GM19035 (cell line): ENCODE measurements around the gene PTMS.
A peak's percentile ranks its signal among the peaks of the same experiment; 100 is the strongest.

Experiments used
- ATAC-seq: cut with Tn5 transposase; IDR thresholded peaks from one replicate; pipeline ENCODE4 v1.9.1; 2021; ENCODE audit not compliant: unreplicated experiment

The PTMS gene

DNA sequence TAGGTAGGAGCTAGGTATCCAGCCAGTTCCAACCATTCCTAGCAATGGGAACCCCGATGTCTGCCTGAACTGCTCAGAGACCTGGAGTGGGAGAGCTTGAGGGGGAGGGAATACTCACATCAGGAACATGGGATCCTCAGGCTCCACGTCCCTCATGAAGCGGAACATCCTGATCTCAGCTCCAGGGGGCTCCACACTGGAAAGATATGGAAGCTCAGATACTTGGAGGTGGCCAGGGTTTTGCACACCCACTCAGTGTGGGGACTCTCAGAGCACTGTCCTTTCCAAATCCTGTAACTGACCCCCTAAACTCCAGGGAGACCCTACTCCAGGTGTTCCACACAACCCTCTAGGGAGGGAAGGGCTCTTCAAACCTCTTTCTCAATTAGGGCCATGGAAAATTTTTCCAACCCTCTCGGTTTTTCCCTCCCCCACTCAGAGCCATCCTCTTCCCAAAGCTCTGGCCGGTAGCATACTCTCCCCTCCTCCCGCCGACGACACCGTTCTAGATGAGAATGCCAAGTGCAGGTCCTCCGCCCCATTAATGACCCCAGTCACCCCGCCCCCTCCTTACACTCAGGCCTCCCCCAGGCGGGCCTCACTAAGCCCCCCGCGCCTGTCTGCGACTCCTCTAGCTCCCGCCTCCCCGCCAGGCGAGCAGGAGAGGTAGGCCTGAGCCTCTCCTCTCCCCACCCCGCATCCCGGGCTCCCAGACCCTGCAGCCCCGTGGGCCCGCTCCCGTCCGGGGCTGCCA lies 13.8 kb upstream of the PTMS start:
- no peak for ATAC-seq

DNA sequence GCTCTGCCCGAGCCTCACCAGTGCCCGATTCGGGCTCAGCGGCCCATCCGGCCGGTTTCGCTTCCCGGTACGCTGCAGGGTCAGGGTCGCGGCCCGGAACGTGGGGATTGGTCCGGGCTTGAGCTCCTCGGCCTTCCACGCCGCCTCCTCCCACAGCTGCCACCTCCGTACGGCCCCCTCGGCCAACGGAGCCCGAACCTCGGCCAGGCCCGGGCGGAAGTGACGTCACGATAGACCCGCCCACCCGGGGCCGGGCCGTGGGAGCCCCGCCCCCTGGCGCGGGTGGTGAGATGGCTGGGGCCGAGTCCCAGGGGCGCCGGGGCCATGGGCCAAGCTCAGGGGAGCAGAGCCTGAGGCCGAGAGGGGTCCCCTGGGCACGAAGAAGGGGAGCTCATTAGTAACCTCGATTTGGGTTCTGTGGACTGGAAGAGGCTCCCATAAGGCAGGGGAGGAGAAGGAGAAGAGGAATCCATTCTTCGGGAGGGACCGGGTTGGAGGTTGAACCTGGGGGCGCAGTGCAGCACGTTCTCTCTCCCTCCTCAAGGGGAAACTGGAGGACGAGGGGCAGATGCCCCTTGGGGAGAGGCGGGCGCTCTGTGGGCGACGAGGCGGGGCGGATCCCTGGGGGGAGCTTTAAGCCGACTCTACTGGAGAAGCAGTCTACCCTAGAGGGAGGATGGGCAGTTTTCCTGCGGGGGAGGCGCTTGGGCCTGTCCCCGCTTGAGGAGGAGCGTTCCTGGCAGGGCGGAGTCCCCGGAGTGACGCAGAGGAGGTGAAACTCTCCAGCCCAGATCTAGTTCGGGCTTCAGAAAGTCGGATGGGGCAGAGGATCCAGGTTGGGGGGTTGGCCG lies 13.0 kb upstream of the PTMS start, which contains the start of gene MLF2:
Gene MLF2, minus strand, starts transcription at position 221 of the 851 bp plus-strand sequence. CDS start 807 bp downstream, outside the sequence.
- ATAC-seq, result peak; percentile 87

DNA sequence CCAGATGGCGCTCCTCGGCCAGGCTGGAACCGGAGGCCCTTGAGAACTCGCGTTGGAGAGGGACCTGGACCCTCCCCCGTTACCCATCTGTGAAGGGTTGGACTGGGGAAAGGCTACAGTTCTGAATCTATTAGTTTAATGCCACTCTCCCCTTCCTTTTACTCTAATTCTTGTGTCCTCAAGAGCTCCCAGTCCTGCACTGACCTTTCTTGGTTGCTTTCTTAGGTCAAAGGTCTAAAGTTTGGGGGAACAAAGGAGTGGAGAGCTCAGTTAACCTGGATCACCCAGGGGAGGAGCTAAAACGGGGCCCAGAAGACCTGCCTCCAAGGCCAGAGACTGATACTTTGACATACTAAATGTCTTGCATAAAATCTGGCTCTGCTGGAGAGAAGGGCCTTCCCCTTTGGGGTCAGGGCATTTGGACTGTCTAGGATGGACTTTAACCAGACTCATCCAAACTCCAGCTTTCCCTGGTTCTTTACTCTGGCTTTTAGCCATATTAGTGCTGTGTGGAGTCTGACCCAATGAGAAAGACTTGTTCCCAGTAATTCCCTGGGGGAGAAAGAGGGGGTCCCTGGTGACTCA lies 12.3 kb upstream of the PTMS start:
- no peak for ATAC-seq

DNA sequence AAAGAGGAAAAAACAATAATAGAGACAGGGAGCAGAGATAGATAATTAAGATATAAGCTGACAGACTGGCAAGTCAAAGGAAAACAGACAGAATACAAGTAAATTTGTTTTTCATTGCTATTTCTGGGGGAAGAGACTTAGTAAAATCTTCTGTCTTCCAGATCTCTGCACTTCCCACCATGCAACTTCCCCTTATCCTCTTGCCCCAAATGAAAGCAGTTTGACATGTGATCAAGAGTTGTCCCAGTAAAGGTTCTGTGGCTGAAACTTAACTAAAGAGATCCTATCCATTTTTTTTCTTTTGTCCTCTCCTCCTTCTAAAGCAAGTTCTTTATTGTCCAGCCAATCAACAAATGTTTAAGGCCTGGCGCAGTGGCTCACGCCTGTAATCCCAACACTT lies 11.8 kb upstream of the PTMS start:
- ATAC-seq, result no peak

DNA sequence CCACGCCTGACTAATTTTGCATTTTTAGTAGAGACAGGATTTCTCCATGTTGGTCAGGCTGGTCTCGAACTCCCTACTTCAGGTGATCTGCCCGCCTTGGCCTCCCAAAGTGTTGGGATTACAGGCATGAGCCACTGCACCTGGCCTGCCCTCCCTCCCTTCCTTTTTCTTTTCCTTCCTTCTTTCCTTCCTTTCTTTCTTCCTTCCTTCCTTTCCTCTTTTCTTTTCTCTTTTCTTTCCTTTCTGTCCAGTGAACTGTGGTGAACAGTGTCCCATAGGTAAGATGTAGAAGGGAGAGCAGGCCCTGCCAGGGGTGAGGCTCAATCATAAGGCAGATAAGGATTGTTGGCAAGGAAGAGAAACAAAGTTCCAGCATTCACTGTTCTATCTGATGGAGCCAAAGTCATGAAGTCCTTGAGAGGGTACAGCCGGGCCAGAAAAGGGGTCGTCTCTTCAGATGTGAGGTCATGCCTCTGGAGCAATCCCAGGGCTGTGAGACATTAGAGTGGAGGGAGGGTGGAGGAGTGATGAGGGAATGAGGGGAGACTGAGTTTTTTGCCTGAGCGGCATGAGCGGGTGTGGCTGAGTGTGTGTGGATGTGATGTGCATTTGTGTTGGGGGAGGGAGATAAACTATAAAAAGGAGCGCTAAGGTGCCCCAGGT lies 9.0 kb upstream of the PTMS start:
- ATAC-seq, result no peak

DNA sequence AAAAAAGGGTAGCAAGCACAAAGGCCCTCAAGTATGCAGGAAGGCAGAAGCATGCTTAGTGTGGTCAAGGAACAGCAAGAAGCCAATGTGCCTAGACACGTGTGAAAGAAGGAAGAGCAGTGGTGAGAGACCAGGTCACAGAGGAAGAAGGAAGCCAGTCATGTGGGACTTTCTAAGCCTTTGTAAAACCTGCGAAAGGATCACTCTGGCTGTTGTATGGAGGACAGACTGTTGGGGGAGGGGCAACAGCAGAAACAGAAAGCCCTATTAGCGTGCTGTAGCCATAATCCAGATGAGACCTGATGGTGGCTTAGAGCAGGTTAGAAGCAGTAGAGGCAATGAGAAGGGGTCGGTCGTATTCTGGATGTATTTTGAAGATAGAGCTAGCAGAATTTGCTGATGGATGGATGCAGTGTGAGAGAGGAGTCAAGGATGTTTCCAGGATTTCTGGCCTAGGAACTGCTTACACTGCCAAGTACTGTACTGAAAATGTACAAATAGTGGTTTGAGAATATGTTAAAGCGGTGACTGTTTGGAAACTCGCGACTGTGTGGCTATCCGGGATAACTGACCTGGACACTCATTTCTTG lies 7.6 kb upstream of the PTMS start:
- ATAC-seq, result no peak

DNA sequence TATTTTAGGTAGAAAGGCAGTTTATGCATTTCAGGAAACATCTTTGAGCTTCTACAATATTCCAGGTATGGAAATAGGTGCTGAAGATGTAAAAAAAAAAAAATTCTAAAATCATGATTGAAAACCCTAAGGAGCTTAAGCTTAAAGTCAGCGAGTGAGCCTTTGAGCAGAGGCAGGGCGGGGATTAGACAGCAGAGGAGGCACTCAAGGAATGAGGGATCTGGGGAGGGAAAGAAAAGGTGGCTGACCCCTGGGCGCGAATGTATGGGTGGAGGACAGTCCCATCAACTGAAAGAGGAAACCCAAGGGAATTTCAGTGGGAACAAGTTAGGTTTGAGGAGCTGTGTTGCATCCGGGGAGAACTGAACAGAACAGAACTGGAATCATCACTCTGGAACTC lies 6.4 kb upstream of the PTMS start:
- no peak for ATAC-seq

DNA sequence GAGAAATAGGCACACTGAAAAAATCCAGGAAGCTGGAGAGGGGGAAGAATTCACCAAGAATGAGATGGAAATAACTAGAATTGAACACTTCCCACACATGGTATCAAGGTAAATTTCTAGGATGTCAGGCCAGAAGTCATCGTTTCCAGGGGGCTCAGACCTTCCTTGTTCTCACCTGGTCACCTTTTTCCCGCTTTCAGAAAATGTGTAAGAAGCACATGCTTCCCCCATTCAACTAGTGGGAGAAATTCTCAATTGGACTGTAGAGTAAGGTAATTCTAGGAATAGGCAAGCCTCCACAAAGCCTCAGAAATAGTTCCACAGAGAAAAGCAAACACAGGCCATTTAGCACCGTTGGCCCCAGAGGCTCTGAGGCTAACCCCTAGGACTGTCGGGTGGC lies 2.8 kb upstream of the PTMS start:
- ATAC-seq, result no peak

DNA sequence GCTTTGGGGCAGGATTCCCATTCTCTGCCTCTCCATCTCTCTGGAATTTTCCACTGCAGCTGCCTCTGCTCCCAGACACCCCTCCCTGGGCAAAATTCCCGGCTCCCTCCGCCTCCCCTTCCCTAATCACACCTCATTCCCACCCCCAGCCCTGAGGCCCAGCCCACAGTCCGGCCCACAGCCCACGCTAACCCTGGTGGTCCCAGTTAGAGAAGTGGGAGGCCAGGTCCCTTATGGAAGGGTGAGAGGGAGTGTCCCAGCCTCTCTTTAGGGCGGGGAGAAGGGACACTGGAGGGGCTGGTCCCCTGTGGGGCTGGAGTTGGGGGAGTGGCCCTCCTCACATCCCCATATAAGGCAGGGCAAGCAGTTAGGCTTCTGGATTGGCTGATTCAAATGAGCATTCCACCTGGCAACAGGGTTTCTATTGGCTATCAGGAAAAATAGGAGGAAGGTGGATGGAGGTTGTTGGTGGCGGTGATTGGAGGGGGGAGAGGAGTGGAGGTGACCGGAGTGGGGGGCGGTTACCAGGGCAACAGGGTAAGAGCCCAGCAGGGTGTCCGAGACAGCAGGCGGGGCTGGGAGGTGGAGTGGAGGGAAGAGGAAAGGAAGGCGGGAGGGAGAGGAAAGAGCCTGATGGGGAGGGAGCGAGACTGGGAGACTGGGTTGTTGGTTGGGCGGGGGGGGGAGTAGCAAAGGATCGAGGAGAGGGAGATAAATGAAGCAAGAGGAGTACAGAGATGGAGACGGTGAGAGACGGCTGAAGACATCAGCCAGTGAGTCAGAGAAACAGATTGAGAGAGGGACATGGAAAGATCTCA lies 1.9 kb upstream of the PTMS start:
- ATAC-seq, result peak; percentile 68

DNA sequence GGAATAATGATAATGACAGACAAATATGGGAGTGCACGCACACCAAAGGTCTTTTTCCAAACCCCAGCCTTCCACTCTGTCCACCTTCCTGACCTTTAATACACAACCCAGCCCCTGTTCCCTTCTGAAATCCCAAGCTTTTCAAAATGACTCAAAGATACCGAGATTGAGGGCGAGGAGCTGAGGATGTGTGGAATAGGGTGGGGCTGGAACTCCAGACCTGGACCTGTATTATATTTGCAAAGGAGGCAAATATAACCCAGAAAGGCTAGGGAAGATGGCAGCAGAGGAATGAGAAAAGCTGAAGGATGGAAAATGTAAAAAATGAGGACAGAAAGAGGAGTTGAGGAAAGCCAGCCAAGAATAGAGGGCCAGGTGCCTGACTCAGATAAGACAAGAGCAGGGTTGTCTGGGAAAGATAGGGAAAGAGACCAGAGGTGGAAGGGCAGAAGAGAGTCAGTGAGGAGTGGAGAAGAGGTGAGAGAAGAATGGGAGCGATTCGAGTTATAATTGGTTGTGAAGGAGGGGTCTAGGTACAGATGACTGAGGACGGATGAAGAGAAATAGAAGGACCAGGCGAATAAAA lies 1.0 kb upstream of the PTMS start:
- no peak for ATAC-seq

DNA sequence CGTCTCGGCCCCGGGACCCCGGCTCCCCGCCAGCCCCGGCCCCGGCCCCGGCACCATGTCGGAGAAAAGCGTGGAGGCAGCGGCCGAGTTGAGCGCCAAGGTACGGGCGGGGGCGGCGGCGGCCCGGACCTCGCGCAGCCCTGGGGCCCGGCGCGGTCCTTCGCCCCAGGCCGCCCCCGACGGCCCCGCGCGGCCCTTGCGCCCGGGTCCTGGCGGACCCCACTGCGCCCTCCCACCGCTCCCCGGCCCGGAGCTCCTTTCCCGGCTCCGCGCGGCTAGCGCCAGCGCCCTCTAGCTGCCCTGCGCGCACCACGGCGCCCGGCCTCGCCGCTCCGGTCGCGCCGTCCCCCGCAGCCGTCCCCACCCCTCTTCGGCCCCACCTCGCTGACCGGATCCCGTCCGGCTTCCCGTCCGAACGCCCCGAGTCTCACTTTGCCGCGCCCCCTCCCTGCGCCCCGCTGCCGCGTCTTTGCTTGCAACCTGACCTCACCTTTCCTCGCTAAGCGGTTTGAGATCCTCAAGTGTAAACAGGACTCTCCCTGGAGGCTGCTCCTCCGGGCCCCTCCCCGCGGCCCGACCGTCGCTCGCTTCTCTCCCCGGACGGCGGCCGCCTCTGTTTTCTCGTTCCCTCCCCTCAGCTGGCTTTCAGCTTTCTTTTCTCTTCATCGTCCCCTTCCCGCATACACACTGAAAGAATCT lies 637 bp downstream of the PTMS start:
- peak; percentile 48 for ATAC-seq

DNA sequence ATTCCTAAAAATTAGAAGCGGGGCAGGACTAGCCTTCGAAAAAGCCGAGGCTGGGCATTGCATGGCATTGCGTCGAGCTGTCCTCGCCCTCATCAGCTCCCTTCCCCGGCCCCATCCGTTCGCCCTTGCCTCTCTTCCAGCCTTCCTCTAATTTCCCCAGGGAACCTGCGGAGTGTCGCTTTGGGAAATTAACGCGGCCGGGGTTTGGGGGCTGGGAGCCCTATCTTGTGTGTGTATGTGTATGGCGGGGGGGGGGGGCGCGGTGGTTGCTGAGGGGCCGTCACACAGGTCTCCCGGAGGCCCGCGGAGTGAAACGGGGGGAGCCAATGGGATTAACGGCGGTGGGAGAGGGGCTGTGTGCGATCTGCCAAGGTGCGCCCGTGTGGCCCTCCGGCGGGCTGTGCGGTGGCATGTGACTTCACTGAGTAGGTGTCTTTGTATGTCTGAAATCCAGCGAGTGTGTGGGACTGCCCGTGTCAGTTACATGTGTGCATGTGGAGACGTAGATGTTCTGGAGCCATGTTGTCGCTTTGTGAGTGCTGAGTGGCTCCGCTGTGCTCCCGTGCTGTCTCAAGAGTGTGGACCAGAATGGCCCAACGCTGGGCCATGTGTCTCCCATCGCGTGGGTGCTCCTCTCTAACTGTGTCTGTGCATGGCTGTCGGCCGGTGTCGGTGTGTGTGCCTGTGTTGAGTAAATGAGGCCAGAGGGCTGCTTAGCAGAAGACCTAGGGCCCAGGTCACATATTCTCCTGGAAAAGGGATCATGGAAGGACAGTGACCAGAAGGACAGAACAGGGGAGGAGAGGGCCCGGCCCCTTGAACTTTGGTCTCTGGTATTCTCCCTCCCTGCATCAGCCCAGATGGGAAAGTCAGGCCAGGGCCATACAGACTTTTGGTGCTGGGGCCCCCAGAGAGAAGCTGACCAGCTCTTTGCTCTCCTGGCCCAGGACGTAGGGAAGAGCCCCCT lies 1.5 kb downstream of the PTMS start:
- no peak for ATAC-seq

DNA sequence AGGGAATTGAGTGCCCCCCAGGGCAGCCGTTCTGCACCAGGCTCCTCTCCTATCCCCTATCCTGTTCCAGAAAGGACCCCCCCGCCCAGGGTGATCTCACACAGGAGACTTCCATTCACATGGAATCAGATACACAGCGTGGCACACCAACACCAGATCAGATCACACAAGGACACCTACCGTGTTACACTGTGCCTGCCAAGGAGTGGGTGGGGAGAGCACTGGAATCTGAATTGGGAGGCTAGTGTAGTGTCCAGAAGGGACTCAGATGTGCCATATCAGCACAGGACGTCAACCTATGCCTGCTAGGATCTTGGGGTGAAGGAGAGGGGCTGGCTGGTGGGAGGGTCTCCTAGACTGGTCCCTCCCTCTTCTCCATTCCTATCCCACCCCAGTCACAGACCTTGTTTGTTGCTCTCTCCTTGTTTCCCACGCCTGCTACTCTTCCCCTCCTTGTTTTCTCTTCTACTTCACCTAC lies 2.3 kb downstream of the PTMS start:
- ATAC-seq, result no peak

DNA sequence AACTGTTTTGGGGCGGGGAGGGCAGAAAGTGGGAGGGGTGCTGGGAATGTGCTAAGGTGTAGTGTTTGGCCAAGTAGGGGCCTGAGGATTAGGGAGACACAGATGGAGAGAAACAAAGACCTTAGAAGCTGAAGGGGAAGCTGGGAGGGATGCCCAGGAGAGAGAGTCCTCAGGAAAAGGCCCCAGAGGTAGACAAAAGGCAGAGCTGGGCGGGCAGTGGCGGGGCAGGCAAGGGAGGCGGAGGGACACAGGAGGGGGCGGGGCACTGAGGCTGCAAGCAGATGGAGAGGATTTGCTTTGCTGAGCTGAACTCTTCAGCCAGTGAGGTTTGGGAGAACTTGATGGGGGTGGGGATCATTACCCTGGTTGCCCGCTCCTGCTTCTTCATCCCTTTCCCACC lies 2.8 kb downstream of the PTMS start:
- ATAC-seq, result no peak

DNA sequence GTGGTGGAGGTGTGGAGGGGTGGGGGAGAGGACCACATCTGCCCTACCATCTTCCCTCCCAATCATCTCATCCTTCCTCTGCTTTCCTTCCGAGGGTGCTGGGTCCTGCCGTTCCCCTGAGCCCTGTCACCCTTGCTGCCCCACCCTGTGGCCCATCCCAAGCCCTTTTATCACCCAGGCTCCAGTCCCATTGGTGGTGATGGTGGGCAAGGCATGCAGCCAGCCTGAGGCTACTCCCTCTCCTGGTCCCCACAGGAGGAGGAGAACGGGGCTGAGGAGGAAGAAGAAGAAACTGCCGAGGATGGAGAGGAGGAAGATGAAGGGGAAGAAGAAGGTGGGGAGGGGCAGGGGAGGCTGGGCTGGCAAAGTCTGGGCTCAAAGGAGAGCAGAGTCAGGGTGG lies 3.5 kb downstream of the PTMS start:
- no peak for ATAC-seq

DNA sequence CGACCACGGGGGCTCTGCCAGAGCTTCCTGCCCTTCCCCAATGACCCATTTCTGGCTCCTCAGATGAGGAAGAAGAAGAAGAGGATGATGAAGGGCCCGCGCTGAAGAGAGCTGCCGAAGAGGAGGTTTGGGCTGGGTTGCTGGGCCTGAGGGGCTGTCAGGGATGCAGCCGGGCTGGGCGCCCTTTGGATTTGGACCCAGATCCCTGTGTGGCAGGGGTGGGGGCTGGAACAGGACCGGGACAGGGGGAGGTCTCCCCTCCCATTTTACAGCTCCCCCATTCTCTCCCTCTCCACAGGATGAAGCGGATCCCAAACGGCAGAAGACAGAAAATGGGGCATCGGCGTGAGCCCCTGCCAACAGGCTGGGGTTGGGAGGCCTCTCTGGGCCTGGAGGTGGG lies 3.9 kb downstream of the PTMS start:
- no peak for ATAC-seq

DNA sequence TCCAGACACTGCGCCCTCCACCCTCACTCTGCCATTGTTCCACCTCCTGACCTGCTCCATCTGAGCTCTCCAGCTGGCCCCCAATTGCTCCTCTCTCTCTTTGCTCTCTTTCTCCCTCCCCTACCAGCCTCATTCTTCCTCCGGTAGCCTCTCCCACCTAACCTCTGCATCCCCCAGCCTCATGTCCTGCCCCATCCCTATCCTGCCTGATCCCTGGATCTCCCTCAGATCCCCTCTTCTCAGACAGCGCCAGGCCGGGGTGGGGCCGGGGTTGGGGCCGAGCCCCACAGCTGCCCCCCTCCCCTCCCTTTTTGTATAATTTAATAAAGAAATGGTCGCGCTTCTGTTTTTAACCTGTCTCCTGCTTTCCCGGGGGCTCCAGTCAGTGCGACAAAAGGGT lies 4.4 kb downstream of the PTMS start:
- no peak for ATAC-seq

DNA sequence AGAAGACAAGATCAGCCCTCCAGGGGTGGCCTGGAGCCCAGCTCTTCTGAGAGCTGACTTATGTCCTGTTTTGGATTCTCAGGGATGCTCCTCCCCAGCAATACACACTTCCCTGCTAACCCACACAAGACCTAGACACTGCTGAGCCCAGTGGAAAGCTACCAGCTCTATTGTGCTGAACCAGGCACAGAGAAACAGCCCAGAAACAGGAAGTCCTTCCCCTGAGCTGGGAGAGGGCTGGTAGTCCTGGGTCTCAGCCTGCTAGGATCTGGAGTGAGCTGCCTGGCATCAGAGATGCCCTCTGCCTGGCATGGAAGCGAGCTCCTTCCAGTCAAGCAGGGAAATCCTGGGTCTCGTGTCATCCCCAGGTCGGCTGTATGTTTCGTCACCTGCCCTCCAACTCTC lies 4.9 kb downstream of the PTMS start:
- no peak for ATAC-seq
